HG03354 (cell line): ENCODE measurements around the gene USP34.
"Not testable (repeated sequence)": the region's sequence is repeated elsewhere in the genome, so short reads cannot be mapped to it uniquely, and the experiment has no call there.

Source experiments
- ATAC-seq: cut with Tn5 transposase; IDR thresholded peaks from one replicate; pipeline ENCODE4 v1.9.1; 2021; ENCODE audit warnings: mild to moderate bottlenecking; ENCODE audit not compliant: unreplicated experiment, poor library complexity, severe bottlenecking

The USP34 gene

DNA sequence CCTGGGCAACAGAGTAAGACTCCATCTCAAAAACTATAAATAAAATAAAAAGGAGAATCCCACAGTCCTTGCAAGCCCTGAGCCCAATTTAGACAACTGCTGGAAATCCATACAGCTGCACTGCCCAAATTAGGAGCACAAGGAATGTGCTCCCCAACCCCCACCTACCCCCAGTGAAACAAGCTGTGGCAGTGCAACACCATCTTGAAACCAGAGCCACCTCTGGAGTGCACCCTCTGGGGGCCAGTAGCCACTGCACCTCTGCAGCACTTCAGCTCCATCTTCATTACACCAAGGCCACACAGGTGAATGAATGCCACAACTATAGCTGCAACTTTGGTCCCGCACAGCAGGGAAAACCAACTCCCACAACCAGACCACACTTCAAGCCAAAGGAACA is 37.3 kb downstream of the USP34 start:
- ATAC-seq: no peak

GRCh38 chr2:61432990-61433389 is 37.9 kb downstream of the USP34 start:
- ATAC-seq: no peak

- ATAC-seq: no peak
These were observed 39.5 kb downstream of the USP34 start for GRCh38 chr2:61431345-61431744.

- peak; percentile 80 for ATAC-seq
These were observed 44.5 kb downstream of the USP34 start for GRCh38 chr2:61426267-61426897.

DNA sequence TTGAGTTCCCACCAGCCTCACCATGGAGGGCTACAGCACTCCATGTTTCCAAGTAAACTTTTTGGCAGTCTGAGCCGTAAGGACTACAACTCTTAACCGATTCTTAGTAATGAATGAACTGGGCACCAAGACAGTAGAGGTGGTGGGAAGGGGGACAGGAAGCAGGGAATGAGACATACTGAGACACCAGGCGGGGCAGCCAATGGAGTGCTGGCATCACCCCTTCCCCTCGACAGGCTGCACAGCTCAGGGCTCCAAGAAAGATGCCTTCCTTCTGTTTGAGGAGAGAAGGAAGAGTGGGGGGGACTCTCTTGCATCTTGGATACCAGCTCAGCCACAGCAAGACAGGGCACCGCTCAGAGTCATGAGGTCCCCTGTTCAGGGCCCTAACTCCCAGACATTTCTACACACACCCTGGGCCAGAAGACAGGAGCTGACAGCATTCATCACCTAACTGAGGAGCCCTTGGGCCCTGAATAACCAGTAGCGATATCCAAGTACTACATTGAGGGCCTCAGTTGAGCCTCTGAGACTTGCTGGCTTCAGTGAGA is 45.2 kb downstream of the USP34 start:
- peak; percentile 5 for ATAC-seq

DNA sequence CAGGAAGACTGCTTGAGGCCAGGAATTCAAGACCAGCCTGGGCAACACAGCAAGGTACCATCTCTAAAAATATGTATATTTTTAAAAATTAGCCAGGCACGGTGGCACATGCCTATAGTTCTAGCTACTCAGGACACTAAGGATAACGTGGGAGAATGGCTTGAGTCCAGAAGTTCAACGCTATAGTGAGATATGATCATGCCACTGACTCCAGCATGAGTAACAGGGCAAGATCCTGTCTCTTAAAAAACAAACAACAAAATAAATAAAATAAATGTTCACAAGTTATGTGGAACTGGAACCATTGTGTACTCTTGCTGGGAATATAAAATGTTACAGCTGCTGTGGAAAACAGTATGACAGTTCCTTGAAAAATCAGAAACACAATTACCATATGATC is 47.2 kb downstream of the USP34 start:
- ATAC-seq: no peak

- ATAC-seq: no peak
These were observed 49.3 kb downstream of the USP34 start for GRCh38 chr2:61421611-61422010.

DNA sequence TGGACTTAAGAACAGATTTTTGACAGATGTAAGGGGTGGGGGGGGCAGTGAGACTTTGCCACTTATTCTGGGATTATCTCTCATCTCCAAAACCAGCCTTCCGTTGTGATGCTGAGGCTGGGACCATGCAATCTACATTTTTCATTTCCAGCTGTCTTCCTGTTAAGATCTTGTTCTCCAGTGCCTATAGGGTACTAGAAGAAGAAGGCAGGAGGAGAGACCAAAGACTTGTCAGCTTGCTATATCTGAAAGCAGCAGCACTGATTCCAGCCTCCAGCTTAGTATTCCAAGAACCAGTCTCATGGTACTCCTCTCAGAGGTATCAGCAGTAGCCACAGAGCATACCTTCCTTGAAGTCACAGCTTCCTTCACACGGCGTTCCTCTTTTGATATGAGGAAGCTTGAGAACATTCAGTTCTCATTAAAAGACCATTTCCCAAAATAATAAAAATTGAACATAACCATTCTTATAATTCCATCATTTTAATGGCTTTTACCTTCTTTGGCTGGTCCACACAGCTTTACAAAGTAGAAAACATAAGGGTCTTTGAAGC is 49.8 kb downstream of the USP34 start:
- ATAC-seq: no peak

GRCh38 chr2:61419570-61419969 is 51.3 kb downstream of the USP34 start:
- no peak for ATAC-seq

GRCh38 chr2:61419129-61419528 is 51.8 kb downstream of the USP34 start:
- no peak for ATAC-seq

- ATAC-seq: no peak
These were observed 53.8 kb downstream of the USP34 start for GRCh38 chr2:61416871-61417645.

DNA sequence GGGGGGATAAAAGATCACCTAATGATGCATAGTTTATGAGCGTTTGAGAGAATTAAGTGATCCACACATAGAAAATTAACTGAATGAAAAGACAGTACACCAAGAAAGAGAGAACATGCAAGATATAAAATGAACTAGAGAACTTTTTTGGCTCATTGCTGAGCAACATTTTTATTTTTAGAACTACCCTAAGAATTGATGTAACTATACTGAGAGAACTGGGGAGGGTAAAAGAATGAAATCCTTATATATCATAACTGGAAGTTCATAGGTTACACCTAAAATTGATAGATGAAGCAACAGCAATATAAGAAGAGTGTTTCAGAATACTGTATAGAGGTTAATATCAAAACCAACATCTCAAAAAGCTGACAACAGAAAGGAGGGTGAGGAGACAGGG is 55.6 kb downstream of the USP34 start:
- ATAC-seq: no peak

DNA sequence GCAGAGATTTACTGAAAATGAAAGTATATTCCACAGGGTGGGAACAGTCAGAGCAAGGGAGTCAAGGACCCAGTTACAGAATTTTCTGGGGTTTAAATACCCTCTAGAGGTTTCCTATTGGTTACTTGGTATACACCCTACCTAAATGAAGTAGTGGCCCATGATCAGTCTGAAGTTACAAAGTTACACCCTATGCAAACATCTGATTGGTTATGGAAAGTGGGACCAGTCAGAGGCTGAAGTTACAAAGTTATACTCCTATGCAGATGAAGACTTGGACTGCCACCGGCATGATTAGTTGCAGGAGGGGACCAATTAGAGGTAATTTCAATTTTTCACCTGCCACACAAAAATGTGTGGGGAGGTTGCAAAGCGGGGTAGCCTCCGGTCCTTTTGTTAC is 56.2 kb downstream of the USP34 start:
- no peak for ATAC-seq

- ATAC-seq: no peak
These were observed 59.8 kb downstream of the USP34 start for GRCh38 chr2:61411109-61411508.

GRCh38 chr2:61410185-61410584 is 60.7 kb downstream of the USP34 start:
- ATAC-seq: no peak

- ATAC-seq: no peak
These were observed 65.1 kb downstream of the USP34 start for GRCh38 chr2:61405813-61406212.

DNA sequence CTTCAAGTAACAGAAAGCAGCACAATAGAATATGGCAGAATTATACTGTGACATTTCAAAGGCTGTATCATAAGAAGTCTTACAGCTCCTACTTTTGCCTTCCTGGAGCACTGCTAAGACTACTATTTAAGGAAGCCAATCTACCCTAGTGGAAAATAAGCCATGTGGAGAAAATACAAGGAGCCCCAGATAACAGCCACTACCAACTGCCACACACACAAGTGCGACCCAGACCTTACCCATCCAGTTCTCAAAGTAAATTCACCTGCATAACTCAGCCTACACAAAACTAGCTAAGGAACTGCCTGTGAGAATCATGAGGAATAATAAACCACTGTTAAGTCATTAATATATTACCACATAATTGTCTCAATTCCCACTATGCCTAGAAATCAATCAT is 66.4 kb downstream of the USP34 start:
- no peak for ATAC-seq

DNA sequence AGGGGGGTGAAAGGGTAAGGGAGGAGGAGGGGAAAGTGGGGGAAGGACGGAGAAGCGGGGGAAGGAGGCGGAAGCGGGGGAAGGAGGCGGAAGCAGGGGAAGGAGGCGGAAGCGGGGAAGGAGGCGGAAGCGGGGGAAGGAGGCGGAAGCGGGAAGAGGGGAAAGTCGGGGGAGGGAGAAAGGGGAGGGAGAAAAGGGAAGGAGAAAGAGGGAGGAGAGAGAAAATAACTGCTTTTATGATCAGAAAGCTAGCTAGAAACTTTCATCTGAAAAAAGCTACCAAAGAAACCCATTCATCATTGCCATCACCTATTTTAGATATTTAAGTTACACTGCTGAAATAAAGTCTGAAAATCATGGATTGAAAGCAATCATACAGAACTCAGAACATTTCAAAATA is 72.5 kb downstream of the USP34 start:
- ATAC-seq: no peak

GRCh38 chr2:61396005-61396404 is 74.9 kb downstream of the USP34 start:
- no peak for ATAC-seq

DNA sequence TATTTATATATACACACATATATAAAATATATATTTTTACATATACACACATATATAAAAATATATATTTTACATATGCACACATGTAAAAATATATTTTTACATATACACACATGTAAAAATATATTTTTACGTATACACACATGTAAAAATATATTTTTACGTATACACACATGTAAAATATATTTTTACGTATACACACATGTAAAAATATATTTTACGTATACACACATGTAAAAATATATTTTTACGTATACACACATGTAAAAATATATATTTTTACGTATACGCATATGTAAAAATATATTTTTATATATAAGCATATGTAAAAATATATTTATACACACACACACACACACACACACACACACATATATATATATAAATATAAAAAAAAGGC is 83.3 kb downstream of the USP34 start:
- ATAC-seq: not testable (repeated sequence)

GRCh38 chr2:61380882-61381197 is 90.0 kb downstream of the USP34 start:
- not testable (repeated sequence) for ATAC-seq
